ENCODE measurements around the gene PRC1. TPM values are rescaled to one million over a fixed set of nuclear protein-coding genes. Genes with fewer than 3 reads are reported as not detected.

PRC1 gene
- total RNA-seq, 1 donor from 2014 or later: 284 TPM

- Histone ChIP-seq H3K27ac (no peak overlapping the region), H3K9me3 (ENCODE audit: low read depth) (no peaks in the 10 kb centered on the region), H2AFZ (replicated peaks) (no peak overlapping the region), H4K20me1 (ENCODE audit: low read depth) (peaks cover 10% of the 10 kb centered on the region), H3K4me3 (no peak overlapping the region), H3K36me3 (no peaks in the 10 kb centered on the region), H3K9ac (no peak overlapping the region), H3K27me3 (peaks cover 15% of the 10 kb centered on the region), H3K4me1 (peaks cover 12% of the 10 kb centered on the region), H3K4me2 (no peak overlapping the region), H3K79me2 (ENCODE audit: low read depth) (peaks cover 16% of the 10 kb centered on the region), H3F3A (ENCODE audit: low read depth) (peaks cover 16% of the 10 kb centered on the region)
- Mint-ChIP-seq H3K36me3 (peaks cover 20% of the 10 kb centered on the region), H3K4me3 (peak overlapping the region; percentile 84), H3K9me3 (no peaks in the 10 kb centered on the region), H3K27ac (no peak overlapping the region), H3K4me1 (peaks cover 21% of the 10 kb centered on the region), H3K27me3 (ENCODE audit: insufficient read depth, low read depth) (peaks cover 9% of the 10 kb centered on the region)
- TF ChIP-seq, protein P1, sequence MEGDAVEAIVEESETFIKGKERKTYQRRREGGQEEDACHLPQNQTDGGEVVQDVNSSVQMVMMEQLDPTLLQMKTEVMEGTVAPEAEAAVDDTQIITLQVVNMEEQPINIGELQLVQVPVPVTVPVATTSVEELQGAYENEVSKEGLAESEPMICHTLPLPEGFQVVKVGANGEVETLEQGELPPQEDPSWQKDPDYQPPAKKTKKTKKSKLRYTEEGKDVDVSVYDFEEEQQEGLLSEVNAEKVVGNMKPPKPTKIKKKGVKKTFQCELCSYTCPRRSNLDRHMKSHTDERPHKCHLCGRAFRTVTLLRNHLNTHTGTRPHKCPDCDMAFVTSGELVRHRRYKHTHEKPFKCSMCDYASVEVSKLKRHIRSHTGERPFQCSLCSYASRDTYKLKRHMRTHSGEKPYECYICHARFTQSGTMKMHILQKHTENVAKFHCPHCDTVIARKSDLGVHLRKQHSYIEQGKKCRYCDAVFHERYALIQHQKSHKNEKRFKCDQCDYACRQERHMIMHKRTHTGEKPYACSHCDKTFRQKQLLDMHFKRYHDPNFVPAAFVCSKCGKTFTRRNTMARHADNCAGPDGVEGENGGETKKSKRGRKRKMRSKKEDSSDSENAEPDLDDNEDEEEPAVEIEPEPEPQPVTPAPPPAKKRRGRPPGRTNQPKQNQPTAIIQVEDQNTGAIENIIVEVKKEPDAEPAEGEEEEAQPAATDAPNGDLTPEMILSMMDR (IDR thresholded peaks at IDR 0.05): no peak
- no peak for TF ChIP-seq EZH2phosphoT487 (IDR thresholded peaks at IDR 0.05)
- no peak for TF ChIP-seq EZH2 (IDR thresholded peaks at IDR 0.05)
- no peak for DNase-seq (ENCODE audit: low spot score)
Measured at GRCh38 chr15:90936823-90937222, 57.5 kb downstream of the PRC1 start.

DNA sequence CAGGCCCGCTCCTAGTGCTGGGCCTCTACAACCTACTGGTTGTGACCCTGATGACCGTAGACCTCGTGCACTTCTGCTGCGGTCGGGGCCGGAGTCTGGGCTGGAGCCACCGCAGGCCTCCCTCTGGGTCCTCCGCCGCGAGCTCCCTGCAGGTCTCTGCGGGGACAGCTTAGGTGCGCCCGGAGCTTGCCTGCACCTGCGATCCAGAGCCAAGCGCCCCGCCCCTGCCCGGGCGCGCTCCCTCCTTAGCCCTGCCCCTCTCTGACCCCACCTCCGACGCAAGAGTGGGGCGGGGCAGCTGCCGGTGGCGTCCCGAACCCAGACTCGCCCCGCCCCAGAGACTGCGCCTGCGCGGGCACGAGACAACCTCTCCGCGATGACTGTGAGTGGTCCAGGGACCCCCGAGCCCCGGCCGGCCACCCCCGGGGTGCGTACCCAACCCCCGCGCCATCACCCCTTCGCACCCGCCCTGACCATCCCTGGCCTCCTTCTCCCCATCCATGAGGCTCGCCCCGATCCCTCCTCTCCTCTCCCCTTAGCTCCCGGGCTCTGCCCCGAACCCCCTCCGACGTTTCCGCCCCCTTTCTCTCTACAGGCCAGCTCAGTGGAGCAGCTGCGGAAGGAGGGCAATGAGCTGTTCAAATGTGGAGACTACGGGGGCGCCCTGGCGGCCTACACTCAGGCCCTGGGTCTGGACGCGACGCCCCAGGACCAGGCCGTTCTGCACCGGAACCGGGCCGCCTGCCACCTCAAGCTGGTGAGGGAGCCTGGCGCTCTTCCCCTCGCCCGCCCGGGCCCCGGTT lies 59.2 kb downstream of the PRC1 start, which contains the start of gene UNC45A:
UNC45A (plus strand) TSS at position 337 of the 803 bp plus-strand sequence; CDS start at position 377, 40 bp downstream.
- Histone ChIP-seq H4K20me1 (ENCODE audit: low read depth) (peaks cover 10% of the 10 kb centered on the region), H3K9me3 (ENCODE audit: low read depth) (no peaks in the 10 kb centered on the region), H3K27me3 (peaks cover 15% of the 10 kb centered on the region), H3K79me2 (ENCODE audit: low read depth) (peaks cover 16% of the 10 kb centered on the region), H2AFZ (replicated peaks) (peak within 1 kb of the TSS; percentile 98), H3K4me1 (peaks cover 12% of the 10 kb centered on the region), H3K4me3 (peak within 1 kb of the TSS; percentile 89), H3K4me2 (peak within 1 kb of the TSS; percentile 96), H3K9ac (peak within 1 kb of the TSS; percentile 74), H3F3A (ENCODE audit: low read depth) (peaks cover 16% of the 10 kb centered on the region), H3K27ac (no peak within 1 kb of the TSS), H3K36me3 (no peaks in the 10 kb centered on the region)
- no peak within 1 kb of the TSS for H3K27ac Mint-ChIP-seq
- H3K4me3 Mint-ChIP-seq: peak within 1 kb of the TSS; percentile 84
- peaks cover 27% of the 10 kb centered on the region for H3K4me1 Mint-ChIP-seq
- peaks cover 12% of the 10 kb centered on the region for H3K36me3 Mint-ChIP-seq
- TF ChIP-seq, protein P1 (IDR thresholded peaks at IDR 0.05): no peak
- no peak for TF ChIP-seq EZH2phosphoT487 (IDR thresholded peaks at IDR 0.05)
- H3K27me3 Mint-ChIP-seq (ENCODE audit: insufficient read depth, low read depth): peaks cover 8% of the 10 kb centered on the region
- H3K9me3 Mint-ChIP-seq: no peaks in the 10 kb centered on the region
- DNase-seq (ENCODE audit: low spot score): peak; percentile 96

GRCh38 chr15:90934256-90934948 lies 59.9 kb downstream of the PRC1 start:
- peak overlapping the region; percentile 98 for H2AFZ ChIP-seq (replicated peaks)
- H3F3A ChIP-seq (ENCODE audit: low read depth): peaks cover 16% of the 10 kb centered on the region
- Mint-ChIP-seq H3K4me1 (peaks cover 27% of the 10 kb centered on the region), H3K4me3 (peak overlapping the region; percentile 84), H3K9me3 (no peaks in the 10 kb centered on the region), H3K36me3 (peaks cover 9% of the 10 kb centered on the region), H3K27me3 (ENCODE audit: insufficient read depth, low read depth) (peaks cover 8% of the 10 kb centered on the region), H3K27ac (no peak overlapping the region)
- TF ChIP-seq, protein P1 (IDR thresholded peaks at IDR 0.05): peak; percentile 89
- no peak for TF ChIP-seq EZH2phosphoT487 (IDR thresholded peaks at IDR 0.05)
- no peak overlapping the region for H3K27ac ChIP-seq
- peaks cover 12% of the 10 kb centered on the region for H3K4me1 ChIP-seq
- no peak overlapping the region for H3K9ac ChIP-seq
- peaks cover 10% of the 10 kb centered on the region for H4K20me1 ChIP-seq (ENCODE audit: low read depth)
- peak overlapping the region; percentile 96 for H3K4me2 ChIP-seq
- peak; percentile 92 for DNase-seq (ENCODE audit: low spot score)
- H3K9me3 ChIP-seq (ENCODE audit: low read depth): no peaks in the 10 kb centered on the region
- peaks cover 16% of the 10 kb centered on the region for H3K79me2 ChIP-seq (ENCODE audit: low read depth)
- no peaks in the 10 kb centered on the region for H3K36me3 ChIP-seq
- peaks cover 15% of the 10 kb centered on the region for H3K27me3 ChIP-seq
- peak overlapping the region; percentile 89 for H3K4me3 ChIP-seq

All from neural progenitor cell (in vitro differentiated cells).